WTC11 (cell line): Measurements from ENCODE around the gene RAB34. TPM values are rescaled to one million over a fixed set of nuclear protein-coding genes. Genes with fewer than 3 reads are reported as not detected.

Experiments
- ATAC-seq: fragments of 200-7000 bp; cut with Tn5 transposase; 2 replicates; pipeline ENCODE4 v1.10.0; 2021; ENCODE audit warnings: mild to moderate bottlenecking, moderate library complexity
- CTCF ChIA-PET: fragments of 300-600 bp; sonication (Branson Sonifier 250); formaldehyde crosslinking; loops from one replicate; lab custom pipeline; 2021; ENCODE audit warnings: antibody characterized with exemption; lab: Charles Lee
- POLR2A ChIA-PET: fragments of 350-600 bp; sonication (Branson Sonifier 250); formaldehyde crosslinking; loops from one replicate; lab custom pipeline; 2021; ENCODE audit warnings: antibody characterized with exemption; lab: Charles Lee
- DNase-seq: peaks from one replicate; pipeline ENCODE4 v3.0.0; 2021; ENCODE audit warnings: low spot score
- H3K27ac Mint-ChIP-seq: 2 replicates; pipeline ENCODE4 v1.8.0; 2021; ENCODE audit warnings: mixed read lengths
- H3K27me3 Mint-ChIP-seq: 2 replicates; pipeline ENCODE4 v1.8.0; 2021; ENCODE audit warnings: low read depth, mild to moderate bottlenecking, moderate library complexity, mixed read lengths
- H3K36me3 Mint-ChIP-seq: 2 replicates; pipeline ENCODE4 v1.8.0; 2021; ENCODE audit warnings: mixed read lengths
- H3K4me1 Mint-ChIP-seq: 2 replicates; pipeline ENCODE4 v1.8.0; 2022; ENCODE audit warnings: mixed read lengths
- H3K4me3 Mint-ChIP-seq: 2 replicates; pipeline ENCODE4 v1.8.0; 2021; ENCODE audit warnings: mild to moderate bottlenecking, moderate library complexity, mixed read lengths
- H3K9me3 Mint-ChIP-seq: 2 replicates; pipeline ENCODE4 v1.8.0; 2021; ENCODE audit warnings: mixed read lengths
- CREB1 ChIP-seq: sonication (generic); formaldehyde crosslinking; IDR thresholded peaks from 2 replicates; pipeline ENCODE4 v1.8.0; 2023; ENCODE audit warnings: mild to moderate bottlenecking, missing genetic modification reagents
- CREM ChIP-seq: sonication (generic); formaldehyde crosslinking; IDR thresholded peaks from 2 replicates; pipeline ENCODE4 v1.8.1; 2022; ENCODE audit warnings: mild to moderate bottlenecking, missing genetic modification reagents, moderate library complexity
- IRF2 ChIP-seq: sonication (generic); formaldehyde crosslinking; IDR thresholded peaks from 2 replicates; pipeline ENCODE4 v1.8.0; 2022; ENCODE audit warnings: low read depth, missing genetic modification reagents, borderline replicate concordance
- JAZF1 ChIP-seq: fragments of 250-450 bp; sonication (Bioruptor Pico); IDR thresholded peaks from 2 replicates; pipeline ENCODE4 v1.9.0; 2021; ENCODE audit warnings: moderate library complexity, mild to moderate bottlenecking, inconsistent platforms
- NR1H2 ChIP-seq: sonication (generic); formaldehyde crosslinking; IDR thresholded peaks from 2 replicates; pipeline ENCODE4 v1.9.0; 2021; ENCODE audit warnings: mild to moderate bottlenecking, moderate library complexity, missing genetic modification reagents
- RELA ChIP-seq: sonication (generic); formaldehyde crosslinking; IDR thresholded peaks from 2 replicates; pipeline ENCODE4 v1.8.1; 2022; ENCODE audit warnings: missing genetic modification reagents, mild to moderate bottlenecking, borderline replicate concordance
- SMAD3 ChIP-seq: sonication (generic); formaldehyde crosslinking; IDR thresholded peaks from 2 replicates; pipeline ENCODE4 v1.8.0; 2022; ENCODE audit warnings: missing genetic modification reagents, mild to moderate bottlenecking, borderline replicate concordance
- SP1 ChIP-seq: sonication (generic); formaldehyde crosslinking; conservative IDR thresholded peaks from 2 replicates; pipeline ENCODE4 v1.8.1; 2022; ENCODE audit warnings: missing genetic modification reagents
- TCF7 ChIP-seq: sonication (generic); formaldehyde crosslinking; IDR thresholded peaks from 2 replicates; pipeline ENCODE4 v1.8.0; 2022; ENCODE audit warnings: mild to moderate bottlenecking, low read depth, missing genetic modification reagents, moderate library complexity
- TEAD1 ChIP-seq: sonication (generic); formaldehyde crosslinking; IDR thresholded peaks from 2 replicates; pipeline ENCODE4 v1.8.0; 2022; ENCODE audit warnings: mild to moderate bottlenecking, missing genetic modification reagents
- ZBTB21 ChIP-seq: sonication (generic); formaldehyde crosslinking; IDR thresholded peaks from 2 replicates; pipeline ENCODE4 v1.8.1; 2023; ENCODE audit warnings: mild to moderate bottlenecking, missing genetic modification reagents, borderline replicate concordance
- ZNF219 ChIP-seq: sonication (generic); formaldehyde crosslinking; IDR thresholded peaks from 2 replicates; pipeline ENCODE4 v1.8.0; 2023; ENCODE audit warnings: missing genetic modification reagents, mild to moderate bottlenecking, borderline replicate concordance
- ZNF317 ChIP-seq: sonication (generic); formaldehyde crosslinking; IDR thresholded peaks from 2 replicates; pipeline ENCODE4 v1.8.1; 2023; ENCODE audit warnings: low read depth, mild to moderate bottlenecking, moderate library complexity, missing genetic modification reagents, borderline replicate concordance
- total RNA-seq: library from RNA; stranded (reverse); gene quantifications from 3 replicates; pipeline ENCODE4 v1.2.3, GENCODE V29; 2021
- TF ChIP-seq, protein P1 (sequence below): fragments of 250-450 bp; sonication (Bioruptor Pico); IDR thresholded peaks from 2 replicates; pipeline ENCODE4 v1.8.0; 2021; ENCODE audit warnings: mild to moderate bottlenecking
- TF ChIP-seq, protein P2 (sequence below): sonication (generic); formaldehyde crosslinking; IDR thresholded peaks from 2 replicates; pipeline ENCODE4 v1.8.0; 2023; ENCODE audit warnings: missing genetic modification reagents, mild to moderate bottlenecking, borderline replicate concordance
- TF ChIP-seq, protein P3 (sequence below): sonication (generic); formaldehyde crosslinking; IDR thresholded peaks from 2 replicates; pipeline ENCODE4 v1.8.0; 2023; ENCODE audit warnings: mild to moderate bottlenecking, missing genetic modification reagents
- TF ChIP-seq, protein P4 (sequence below): sonication (generic); formaldehyde crosslinking; IDR thresholded peaks from 2 replicates; pipeline ENCODE4 v1.8.1; 2022; ENCODE audit warnings: mild to moderate bottlenecking, moderate library complexity, missing genetic modification reagents

Gene RAB34
- total RNA-seq, 1 experiment from 2014 or later, result 181 TPM

DNA sequence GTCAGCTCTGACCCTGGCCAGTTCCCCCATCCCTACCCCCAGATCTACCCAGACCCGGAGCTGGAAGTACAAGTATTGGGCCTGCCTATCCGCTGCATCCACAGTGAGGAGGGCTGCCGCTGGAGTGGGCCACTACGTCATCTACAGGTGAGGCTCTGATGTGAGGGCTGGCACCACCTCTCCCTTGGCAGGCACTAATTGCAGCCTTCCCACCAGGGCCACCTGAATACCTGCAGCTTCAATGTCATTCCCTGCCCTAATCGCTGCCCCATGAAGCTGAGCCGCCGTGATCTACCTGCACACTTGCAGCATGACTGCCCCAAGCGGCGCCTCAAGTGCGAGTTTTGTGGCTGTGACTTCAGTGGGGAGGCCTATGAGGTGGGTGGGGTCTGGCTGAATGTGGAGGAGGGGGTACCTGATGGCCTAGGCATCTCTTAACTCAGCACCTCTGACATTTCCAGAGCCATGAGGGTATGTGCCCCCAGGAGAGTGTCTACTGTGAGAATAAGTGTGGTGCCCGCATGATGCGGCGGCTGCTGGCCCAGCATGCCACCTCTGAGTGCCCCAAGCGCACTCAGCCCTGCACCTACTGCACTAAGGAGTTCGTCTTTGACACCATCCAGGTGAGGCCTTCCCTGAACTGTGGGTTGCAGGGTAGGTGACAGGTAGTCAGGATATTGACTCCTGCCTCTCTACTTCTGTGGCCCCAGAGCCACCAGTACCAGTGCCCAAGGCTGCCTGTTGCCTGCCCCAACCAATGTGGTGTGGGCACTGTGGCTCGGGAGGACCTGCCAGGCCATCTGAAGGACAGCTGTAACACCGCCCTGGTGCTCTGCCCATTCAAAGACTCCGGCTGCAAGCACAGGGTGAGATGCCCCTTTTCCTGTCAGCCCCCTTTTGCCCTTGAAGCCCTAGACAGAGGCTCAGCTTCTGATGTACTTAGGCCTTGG lies 30.4 kb upstream of the RAB34 start:
- DNase-seq (no peak), ATAC-seq (no peak)
- ChIA-PET POLR2A (interaction anchor here (1.3 to 13.5 kb wide), 2 partner anchors 21 to 64 kb away, joined by 3 to 310 read pairs; partner anchors contain the start of genes NEK8 and TLCD1), CTCF (interaction anchor here (0.8 to 13.9 kb wide), 5 partner anchors 13 to 134 kb away, joined by 3 to 541 read pairs (median 14); partner anchors contain the start of genes NEK8, RPL23A and TLCD1)
- Mint-ChIP-seq H3K9me3 (no peaks in the 10 kb centered on the region), H3K27me3 (no peaks in the 10 kb centered on the region), H3K36me3 (peaks cover 53% of the 10 kb centered on the region), H3K4me3 (no peak overlapping the region), H3K27ac (peak overlapping the region; percentile 87), H3K4me1 (peaks cover 47% of the 10 kb centered on the region)
- TF ChIP-seq, protein P1, sequence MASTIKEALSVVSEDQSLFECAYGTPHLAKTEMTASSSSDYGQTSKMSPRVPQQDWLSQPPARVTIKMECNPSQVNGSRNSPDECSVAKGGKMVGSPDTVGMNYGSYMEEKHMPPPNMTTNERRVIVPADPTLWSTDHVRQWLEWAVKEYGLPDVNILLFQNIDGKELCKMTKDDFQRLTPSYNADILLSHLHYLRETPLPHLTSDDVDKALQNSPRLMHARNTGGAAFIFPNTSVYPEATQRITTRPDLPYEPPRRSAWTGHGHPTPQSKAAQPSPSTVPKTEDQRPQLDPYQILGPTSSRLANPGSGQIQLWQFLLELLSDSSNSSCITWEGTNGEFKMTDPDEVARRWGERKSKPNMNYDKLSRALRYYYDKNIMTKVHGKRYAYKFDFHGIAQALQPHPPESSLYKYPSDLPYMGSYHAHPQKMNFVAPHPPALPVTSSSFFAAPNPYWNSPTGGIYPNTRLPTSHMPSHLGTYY, result no peak
- no peak for TF ChIP-seq CREM (CRISPR knock-in tag)
- TF ChIP-seq, protein P2, sequence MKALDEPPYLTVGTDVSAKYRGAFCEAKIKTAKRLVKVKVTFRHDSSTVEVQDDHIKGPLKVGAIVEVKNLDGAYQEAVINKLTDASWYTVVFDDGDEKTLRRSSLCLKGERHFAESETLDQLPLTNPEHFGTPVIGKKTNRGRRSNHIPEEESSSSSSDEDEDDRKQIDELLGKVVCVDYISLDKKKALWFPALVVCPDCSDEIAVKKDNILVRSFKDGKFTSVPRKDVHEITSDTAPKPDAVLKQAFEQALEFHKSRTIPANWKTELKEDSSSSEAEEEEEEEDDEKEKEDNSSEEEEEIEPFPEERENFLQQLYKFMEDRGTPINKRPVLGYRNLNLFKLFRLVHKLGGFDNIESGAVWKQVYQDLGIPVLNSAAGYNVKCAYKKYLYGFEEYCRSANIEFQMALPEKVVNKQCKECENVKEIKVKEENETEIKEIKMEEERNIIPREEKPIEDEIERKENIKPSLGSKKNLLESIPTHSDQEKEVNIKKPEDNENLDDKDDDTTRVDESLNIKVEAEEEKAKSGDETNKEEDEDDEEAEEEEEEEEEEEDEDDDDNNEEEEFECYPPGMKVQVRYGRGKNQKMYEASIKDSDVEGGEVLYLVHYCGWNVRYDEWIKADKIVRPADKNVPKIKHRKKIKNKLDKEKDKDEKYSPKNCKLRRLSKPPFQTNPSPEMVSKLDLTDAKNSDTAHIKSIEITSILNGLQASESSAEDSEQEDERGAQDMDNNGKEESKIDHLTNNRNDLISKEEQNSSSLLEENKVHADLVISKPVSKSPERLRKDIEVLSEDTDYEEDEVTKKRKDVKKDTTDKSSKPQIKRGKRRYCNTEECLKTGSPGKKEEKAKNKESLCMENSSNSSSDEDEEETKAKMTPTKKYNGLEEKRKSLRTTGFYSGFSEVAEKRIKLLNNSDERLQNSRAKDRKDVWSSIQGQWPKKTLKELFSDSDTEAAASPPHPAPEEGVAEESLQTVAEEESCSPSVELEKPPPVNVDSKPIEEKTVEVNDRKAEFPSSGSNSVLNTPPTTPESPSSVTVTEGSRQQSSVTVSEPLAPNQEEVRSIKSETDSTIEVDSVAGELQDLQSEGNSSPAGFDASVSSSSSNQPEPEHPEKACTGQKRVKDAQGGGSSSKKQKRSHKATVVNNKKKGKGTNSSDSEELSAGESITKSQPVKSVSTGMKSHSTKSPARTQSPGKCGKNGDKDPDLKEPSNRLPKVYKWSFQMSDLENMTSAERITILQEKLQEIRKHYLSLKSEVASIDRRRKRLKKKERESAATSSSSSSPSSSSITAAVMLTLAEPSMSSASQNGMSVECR, result no peak
- TF ChIP-seq RELA (CRISPR knock-in tag), result no peak
- TF ChIP-seq, protein P3, sequence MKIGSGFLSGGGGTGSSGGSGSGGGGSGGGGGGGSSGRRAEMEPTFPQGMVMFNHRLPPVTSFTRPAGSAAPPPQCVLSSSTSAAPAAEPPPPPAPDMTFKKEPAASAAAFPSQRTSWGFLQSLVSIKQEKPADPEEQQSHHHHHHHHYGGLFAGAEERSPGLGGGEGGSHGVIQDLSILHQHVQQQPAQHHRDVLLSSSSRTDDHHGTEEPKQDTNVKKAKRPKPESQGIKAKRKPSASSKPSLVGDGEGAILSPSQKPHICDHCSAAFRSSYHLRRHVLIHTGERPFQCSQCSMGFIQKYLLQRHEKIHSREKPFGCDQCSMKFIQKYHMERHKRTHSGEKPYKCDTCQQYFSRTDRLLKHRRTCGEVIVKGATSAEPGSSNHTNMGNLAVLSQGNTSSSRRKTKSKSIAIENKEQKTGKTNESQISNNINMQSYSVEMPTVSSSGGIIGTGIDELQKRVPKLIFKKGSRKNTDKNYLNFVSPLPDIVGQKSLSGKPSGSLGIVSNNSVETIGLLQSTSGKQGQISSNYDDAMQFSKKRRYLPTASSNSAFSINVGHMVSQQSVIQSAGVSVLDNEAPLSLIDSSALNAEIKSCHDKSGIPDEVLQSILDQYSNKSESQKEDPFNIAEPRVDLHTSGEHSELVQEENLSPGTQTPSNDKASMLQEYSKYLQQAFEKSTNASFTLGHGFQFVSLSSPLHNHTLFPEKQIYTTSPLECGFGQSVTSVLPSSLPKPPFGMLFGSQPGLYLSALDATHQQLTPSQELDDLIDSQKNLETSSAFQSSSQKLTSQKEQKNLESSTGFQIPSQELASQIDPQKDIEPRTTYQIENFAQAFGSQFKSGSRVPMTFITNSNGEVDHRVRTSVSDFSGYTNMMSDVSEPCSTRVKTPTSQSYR (CRISPR knock-in tag), result no peak
- no peak for TF ChIP-seq ZNF219 (CRISPR knock-in tag)
- TF ChIP-seq, protein P4, sequence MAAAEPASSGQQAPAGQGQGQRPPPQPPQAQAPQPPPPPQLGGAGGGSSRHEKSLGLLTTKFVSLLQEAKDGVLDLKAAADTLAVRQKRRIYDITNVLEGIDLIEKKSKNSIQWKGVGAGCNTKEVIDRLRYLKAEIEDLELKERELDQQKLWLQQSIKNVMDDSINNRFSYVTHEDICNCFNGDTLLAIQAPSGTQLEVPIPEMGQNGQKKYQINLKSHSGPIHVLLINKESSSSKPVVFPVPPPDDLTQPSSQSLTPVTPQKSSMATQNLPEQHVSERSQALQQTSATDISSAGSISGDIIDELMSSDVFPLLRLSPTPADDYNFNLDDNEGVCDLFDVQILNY (CRISPR knock-in tag), result no peak
- TF ChIP-seq SMAD3 (CRISPR knock-in tag), result no peak
- no peak for TF ChIP-seq TEAD1 (CRISPR knock-in tag)
- TF ChIP-seq IRF2 (CRISPR knock-in tag), result no peak
- no peak for TF ChIP-seq ZNF317

DNA sequence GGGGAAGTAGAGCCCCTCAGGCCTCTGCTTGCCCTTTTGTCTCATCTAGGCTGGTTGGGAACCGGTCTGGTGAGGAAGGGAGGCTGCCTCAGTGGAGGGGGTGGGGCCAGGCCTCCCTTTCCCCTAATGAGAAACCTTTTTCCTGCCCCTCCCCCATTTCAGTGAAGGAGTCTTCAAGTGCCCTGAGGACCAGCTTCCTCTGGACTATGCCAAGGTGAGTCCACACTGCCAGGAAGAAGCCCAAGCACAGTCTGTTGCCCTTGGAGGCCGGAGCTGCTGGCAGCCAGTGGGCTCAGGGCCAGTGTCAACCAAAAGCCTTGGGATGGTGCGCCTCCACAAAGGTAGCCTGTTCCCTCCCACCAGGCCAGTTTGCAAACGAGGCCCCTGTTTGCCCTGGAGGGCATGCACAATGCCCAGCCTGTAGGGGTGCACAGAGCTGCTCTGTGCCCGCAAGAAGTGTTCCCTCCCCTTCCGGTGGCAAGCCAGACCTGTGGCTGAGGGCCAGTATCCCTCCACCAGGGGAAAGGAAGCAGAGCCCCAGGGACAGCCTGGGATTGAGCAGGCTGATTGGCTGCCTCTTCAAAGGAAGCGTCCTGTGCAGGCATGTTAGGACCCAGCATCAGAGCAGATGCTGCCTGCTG lies 29.5 kb upstream of the RAB34 start:
- Mint-ChIP-seq H3K36me3 (peaks cover 47% of the 10 kb centered on the region), H3K27ac (peak overlapping the region; percentile 96), H3K27me3 (no peaks in the 10 kb centered on the region), H3K9me3 (no peaks in the 10 kb centered on the region), H3K4me3 (peak overlapping the region; percentile 88), H3K4me1 (peaks cover 51% of the 10 kb centered on the region)
- CTCF ChIA-PET, result interaction anchor here (0.7 to 13.9 kb wide), 6 partner anchors 14 to 135 kb away, joined by 3 to 541 read pairs (median 12); partner anchors contain the start of genes NEK8, PROCA1 and TLCD1
- peak; percentile 0; the same call in 1 of the 2 replicates for ATAC-seq
- POLR2A ChIA-PET, result interaction anchor here (1.1 to 13.5 kb wide), 5 partner anchors 14 to 65 kb away, joined by 3 to 310 read pairs (median 11); partner anchors contain the start of genes NEK8, PROCA1, RPL23A and TLCD1
- no peak for DNase-seq
- TF ChIP-seq CREB1 (CRISPR knock-in tag) (no peak), TCF7 (CRISPR knock-in tag) (no peak), JAZF1 (CRISPR knock-in tag) (no peak), ZBTB21 (CRISPR knock-in tag) (0 out of 2 replicates have a peak, but pooled peaks have one; percentile 7), SP1 (CRISPR knock-in tag) (no peak), NR1H2 (no peak)
- TF ChIP-seq, protein P2, result no peak
